Ovary (tissue), 3 donors: ENCODE measurements around the gene PALB2.

Experiments used
- EP300 ChIP-seq: sonication (generic); formaldehyde crosslinking; IDR thresholded peaks from one replicate; pipeline ENCODE4 v1.6.1; 2017; ENCODE audit warnings: antibody characterized with exemption
- TF ChIP-seq, protein P1 (sequence below), 3 donors: fragments of 450-650 bp in 2 of 3; fragments of 200-600 bp in 1 of 3; IDR thresholded peaks; one replicate each; pipeline versions ENCODE4 v1.5.1 to v1.8.0; 2016 to 2022; ENCODE audit warnings: antibody characterized with exemption in 3 of 3, mild to moderate bottlenecking in 1 of 3
- donor health status: DM: no; HTN: no; CAD: no.

DNA sequence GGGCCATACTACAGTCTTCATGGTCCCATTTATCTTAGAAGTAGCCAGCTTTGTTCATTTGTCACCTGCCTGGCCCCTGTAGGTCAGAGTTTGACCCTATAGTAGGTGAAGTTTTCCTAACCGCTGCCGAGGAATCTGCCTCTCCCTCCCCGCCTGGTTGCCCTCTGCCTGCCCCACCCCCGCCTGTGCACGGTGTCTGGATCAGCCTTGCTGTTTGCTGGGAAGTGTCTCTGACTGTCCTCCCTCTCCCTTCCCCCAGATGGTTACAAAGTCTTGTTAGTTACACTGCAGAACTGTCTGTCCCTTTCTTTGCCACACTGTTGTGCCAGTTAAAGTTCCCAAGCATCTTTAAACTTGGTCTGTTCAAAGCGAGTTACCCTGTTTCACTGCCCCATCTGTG lies 77.9 kb downstream of the PALB2 start:
- TF ChIP-seq, protein P1, sequence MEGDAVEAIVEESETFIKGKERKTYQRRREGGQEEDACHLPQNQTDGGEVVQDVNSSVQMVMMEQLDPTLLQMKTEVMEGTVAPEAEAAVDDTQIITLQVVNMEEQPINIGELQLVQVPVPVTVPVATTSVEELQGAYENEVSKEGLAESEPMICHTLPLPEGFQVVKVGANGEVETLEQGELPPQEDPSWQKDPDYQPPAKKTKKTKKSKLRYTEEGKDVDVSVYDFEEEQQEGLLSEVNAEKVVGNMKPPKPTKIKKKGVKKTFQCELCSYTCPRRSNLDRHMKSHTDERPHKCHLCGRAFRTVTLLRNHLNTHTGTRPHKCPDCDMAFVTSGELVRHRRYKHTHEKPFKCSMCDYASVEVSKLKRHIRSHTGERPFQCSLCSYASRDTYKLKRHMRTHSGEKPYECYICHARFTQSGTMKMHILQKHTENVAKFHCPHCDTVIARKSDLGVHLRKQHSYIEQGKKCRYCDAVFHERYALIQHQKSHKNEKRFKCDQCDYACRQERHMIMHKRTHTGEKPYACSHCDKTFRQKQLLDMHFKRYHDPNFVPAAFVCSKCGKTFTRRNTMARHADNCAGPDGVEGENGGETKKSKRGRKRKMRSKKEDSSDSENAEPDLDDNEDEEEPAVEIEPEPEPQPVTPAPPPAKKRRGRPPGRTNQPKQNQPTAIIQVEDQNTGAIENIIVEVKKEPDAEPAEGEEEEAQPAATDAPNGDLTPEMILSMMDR (IDR thresholded peaks at IDR 0.05): no peak
- TF ChIP-seq EP300: no peak
